IMR-90 (cell line): ENCODE results near the gene DEGS2.

Source experiments
- CEBPB ChIP-seq: IDR thresholded peaks from 2 replicates; pipeline ENCODE4 v1.6.1; 2012; ENCODE audit warnings: low read depth, low read length, improper control_type of control experiment
- ELK1 ChIP-seq: fragments of 150-350 bp; IDR thresholded peaks from 2 replicates; pipeline ENCODE4 v1.6.1; 2016; ENCODE audit warnings: low read depth, mild to moderate bottlenecking, low read length, moderate library complexity, borderline replicate concordance
- MAZ ChIP-seq: IDR thresholded peaks from 2 replicates; pipeline ENCODE4 v1.6.1; 2012; ENCODE audit warnings: low read depth, mild to moderate bottlenecking, low read length, improper control_type of control experiment, moderate library complexity, borderline replicate concordance
- MXI1 ChIP-seq: IDR thresholded peaks from 2 replicates; pipeline ENCODE4 v1.6.1; 2012; ENCODE audit warnings: low read depth, mild to moderate bottlenecking, low read length, moderate library complexity, borderline replicate concordance
- NFE2L2 ChIP-seq: fragments of 150-350 bp; IDR thresholded peaks from 2 replicates; pipeline ENCODE4 v1.6.1; 2016; ENCODE audit warnings: low read depth, mild to moderate bottlenecking, low read length
- POLR2A ChIP-seq: IDR thresholded peaks from 2 replicates; pipeline ENCODE4 v1.6.1; 2012; ENCODE audit warnings: mild to moderate bottlenecking, low read depth, low read length
- RAD21 ChIP-seq: IDR thresholded peaks from 2 replicates; pipeline ENCODE4 v1.6.1; 2012; ENCODE audit warnings: low read length, improper control_type of control experiment
- RCOR1 ChIP-seq: IDR thresholded peaks from 2 replicates; pipeline ENCODE4 v1.6.1; 2012; ENCODE audit warnings: mild to moderate bottlenecking, low read length, improper control_type of control experiment; ENCODE audit not compliant: insufficient replicate concordance
- RFX5 ChIP-seq: IDR thresholded peaks from 2 replicates; pipeline ENCODE4 v1.8.0; 2012; ENCODE audit warnings: low read depth, mild to moderate bottlenecking, low read length, moderate library complexity
- SMC3 ChIP-seq: fragments of 150-350 bp; IDR thresholded peaks from 2 replicates; pipeline ENCODE4 v1.6.1; 2016; ENCODE audit warnings: low read depth, mild to moderate bottlenecking, antibody characterized with exemption, low read length, moderate library complexity
- TF ChIP-seq, protein P1 (sequence below): conservative IDR thresholded peaks from 2 replicates; pipeline ENCODE4 v1.5.1; 2012; ENCODE audit warnings: mild to moderate bottlenecking, low read depth, low read length, improper control_type of control experiment

DNA sequence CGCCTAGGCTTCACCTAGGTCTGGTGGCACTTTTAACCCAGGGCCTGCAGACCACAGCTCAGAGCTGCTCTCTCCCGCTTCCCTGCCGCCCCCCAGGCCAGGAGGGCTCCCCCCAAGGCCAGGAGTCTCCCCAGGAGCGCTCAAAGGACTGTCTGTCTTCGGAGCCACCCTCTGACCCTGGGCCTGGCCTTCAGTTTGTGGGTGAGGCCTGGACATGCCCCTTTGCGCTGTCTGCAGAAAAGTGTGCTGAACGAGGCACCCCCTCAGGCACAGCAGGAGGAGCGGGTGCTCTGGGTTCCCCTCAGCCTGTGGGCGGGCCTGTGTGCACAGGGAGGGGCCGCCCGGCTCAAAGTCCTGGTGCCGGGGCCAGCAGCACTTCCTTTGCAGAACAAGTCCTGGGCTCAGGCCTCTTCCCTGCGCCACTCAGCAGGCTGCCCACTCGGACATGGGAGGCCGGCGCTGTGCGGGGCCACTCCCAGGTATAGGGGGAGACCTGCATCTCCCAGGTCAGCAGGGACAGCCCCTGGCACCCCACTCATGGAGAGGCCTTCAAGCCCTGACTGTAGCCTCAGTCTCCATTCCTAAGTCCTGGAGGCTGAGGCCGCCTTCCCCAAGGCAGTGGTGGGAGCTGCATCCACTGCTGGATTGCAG, 14.3 kb downstream of the DEGS2 start:
- TF ChIP-seq, protein P1, sequence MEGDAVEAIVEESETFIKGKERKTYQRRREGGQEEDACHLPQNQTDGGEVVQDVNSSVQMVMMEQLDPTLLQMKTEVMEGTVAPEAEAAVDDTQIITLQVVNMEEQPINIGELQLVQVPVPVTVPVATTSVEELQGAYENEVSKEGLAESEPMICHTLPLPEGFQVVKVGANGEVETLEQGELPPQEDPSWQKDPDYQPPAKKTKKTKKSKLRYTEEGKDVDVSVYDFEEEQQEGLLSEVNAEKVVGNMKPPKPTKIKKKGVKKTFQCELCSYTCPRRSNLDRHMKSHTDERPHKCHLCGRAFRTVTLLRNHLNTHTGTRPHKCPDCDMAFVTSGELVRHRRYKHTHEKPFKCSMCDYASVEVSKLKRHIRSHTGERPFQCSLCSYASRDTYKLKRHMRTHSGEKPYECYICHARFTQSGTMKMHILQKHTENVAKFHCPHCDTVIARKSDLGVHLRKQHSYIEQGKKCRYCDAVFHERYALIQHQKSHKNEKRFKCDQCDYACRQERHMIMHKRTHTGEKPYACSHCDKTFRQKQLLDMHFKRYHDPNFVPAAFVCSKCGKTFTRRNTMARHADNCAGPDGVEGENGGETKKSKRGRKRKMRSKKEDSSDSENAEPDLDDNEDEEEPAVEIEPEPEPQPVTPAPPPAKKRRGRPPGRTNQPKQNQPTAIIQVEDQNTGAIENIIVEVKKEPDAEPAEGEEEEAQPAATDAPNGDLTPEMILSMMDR = no peak
- TF ChIP-seq POLR2A (no peak), CEBPB (no peak), NFE2L2 (no peak), RAD21 (no peak), RFX5 (no peak), MXI1 (no peak), MAZ (no peak), ELK1 (no peak), SMC3 (no peak), RCOR1 (no peak)
